ENCODE measurements around the gene SUV39H1. TPM values are rescaled to one million over a fixed set of nuclear protein-coding genes. Genes with fewer than 3 reads are reported as not detected.

SUV39H1 gene
- total and polyA plus RNA-seq, 2 of the 8 experiments (the other 6 are each of a cell fraction or from before 2014, with no cell fraction given): 14.8 to 27.8 TPM

DNA sequence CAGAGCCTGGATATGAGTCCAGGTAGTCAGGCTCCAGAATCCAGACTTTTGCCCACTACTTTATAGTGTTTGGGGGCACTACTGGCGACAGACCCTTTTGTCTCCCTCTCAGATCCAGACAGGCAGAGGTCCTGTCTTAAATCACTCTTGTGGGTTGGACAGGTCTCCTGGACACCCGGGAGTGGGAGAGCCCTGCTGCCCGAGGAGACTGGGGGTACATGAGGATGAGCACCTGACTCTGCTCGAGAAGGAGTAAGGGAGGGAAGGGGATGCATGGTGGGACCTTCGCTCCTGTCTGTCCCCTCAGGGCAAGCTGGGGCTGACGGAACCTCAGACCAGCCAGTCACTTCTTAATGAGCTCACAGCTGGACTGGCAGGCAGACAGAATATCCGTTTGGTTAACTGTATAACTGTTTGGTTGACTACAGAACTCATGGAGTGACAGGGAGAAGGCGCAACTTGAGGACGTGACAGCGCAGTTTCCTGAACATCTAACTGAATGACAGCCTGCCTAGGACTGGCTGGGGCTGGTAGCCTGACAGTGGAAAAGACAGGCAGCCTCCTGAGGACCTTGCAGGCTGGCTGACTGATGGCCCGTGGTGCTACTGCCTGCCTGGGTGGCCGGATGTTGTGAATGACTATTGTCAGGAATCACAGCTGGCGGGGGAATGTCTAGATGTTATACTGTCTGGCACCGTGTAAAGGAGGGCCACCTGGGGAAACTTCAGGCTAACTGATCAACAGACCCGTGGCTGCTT, 1.6 kb upstream of the SUV39H1 start:
- Histone ChIP-seq H3K14ac (ENCODE audit: insufficient read length) (no peak overlapping the region), H3K79me1 (ENCODE audit: low read depth, low read length) (no peaks in the 10 kb centered on the region), H3K4me2 (ENCODE audit: insufficient read depth in 1 of 2, low read depth in 2 of 2, low read length in 2 of 2) (peak overlapping the region in 1 of 2 experiments; percentile 82; a peak in 1 of 4 replicates), H3K9me3 (ENCODE audit: insufficient read depth in 2 of 2, low read depth in 1 of 2, low read length in 1 of 2) (no peaks in the 10 kb centered on the region), H3K36me3 (ENCODE audit: control insufficient read depth in 2 of 4, insufficient read depth in 4 of 4, low read length in 3 of 4) (peaks cover 0 to 11% (median 4%) of the 10 kb centered on the region in 4 experiments; a peak in 4 of 8 replicates), H4K20me1 (replicated peaks in 1 of 2; ENCODE audit: control insufficient read depth in 1 of 2, insufficient read depth in 2 of 2, low read length in 2 of 2) (no peaks in the 10 kb centered on the region), H2BK20ac (ENCODE audit: low read length) (no peak overlapping the region), H2BK120ac (replicated peaks; ENCODE audit: low read depth, low read length) (no peak overlapping the region), H3K23me2 (ENCODE audit: low read depth, low read length) (peaks cover 3% of the 10 kb centered on the region; the same call in 1 of the 2 replicates), H3K27ac (ENCODE audit: low read depth, low read length) (no peak overlapping the region), H3K18ac (ENCODE audit: extremely low read depth, low read length) (no peak overlapping the region), H3K27me3 (replicated peaks in 1 of 4; ENCODE audit: control insufficient read depth in 3 of 4, extremely low read depth in 1 of 4, insufficient read depth in 3 of 4, low read length in 3 of 4) (no peaks in the 10 kb centered on the region; a peak in 1 of 7 replicates), H4K91ac (replicated peaks; ENCODE audit: insufficient read length, low read length) (no peak overlapping the region), H2AFZ (ENCODE audit: low read length) (no peak overlapping the region), H4K5ac (ENCODE audit: insufficient read length, low read depth, low read length) (no peak overlapping the region), H3K79me2 (ENCODE audit: control insufficient read depth in 1 of 2, insufficient read depth in 2 of 2, low read length in 2 of 2) (no peaks in the 10 kb centered on the region; a peak in 1 of 4 replicates), H3K9ac (replicated peaks in 1 of 4; ENCODE audit: extremely low read depth in 1 of 4, low read depth in 3 of 4, low read length in 3 of 4) (no peak overlapping the region), H2BK5ac (ENCODE audit: low read depth, low read length) (no peak overlapping the region), H3K4me3 (ENCODE audit: extremely low read depth in 1 of 4, insufficient read depth in 2 of 4, low read depth in 3 of 4, low read length in 4 of 4) (no peak overlapping the region), H3K23ac (ENCODE audit: insufficient read length) (no peak overlapping the region), H2AK5ac (ENCODE audit: low read depth, low read length) (no peak overlapping the region), H3K4me1 (replicated peaks in 1 of 4; ENCODE audit: control insufficient read depth in 3 of 4, insufficient read depth in 4 of 4, low read length in 3 of 4) (peaks cover 0 to 19% (median 7%) of the 10 kb centered on the region in 4 experiments; a peak in 6 of 7 replicates), H2BK15ac (ENCODE audit: low read length) (no peak overlapping the region), H3K56ac (replicated peaks; ENCODE audit: insufficient read length, low read depth, low read length) (no peak overlapping the region), H4K8ac (ENCODE audit: extremely low read depth, insufficient read depth, low read length) (no peak overlapping the region; the same call in 1 of the 2 replicates), H3K4ac (replicated peaks; ENCODE audit: insufficient read length, low read depth, low read length) (no peak overlapping the region), H2BK12ac (ENCODE audit: low read depth, low read length) (no peak overlapping the region)
- 65% methylated on average over 12 of the region's 15 CpGs; no CpG with 5 or more reads in 1 of the 2 experiments for WGBS, 2 experiments (ENCODE audit: extremely low coverage in 1 of 2, insufficient coverage in 1 of 2, insufficient read length in 1 of 2, insufficient replicate concordance in 2 of 2, low coverage in 1 of 2, low lambda C conversion rate in 2 of 2, missing lambda C conversion rate in 1 of 2)
- POLR2A ChIA-PET (ENCODE audit: partially characterized antibody): interaction anchor here (1.0 to 2.8 kb wide), 2 partner anchors 18 to 22 kb away, joined by 3 to 16 read pairs; no protein-coding TSS in a partner anchor
- CTCF ChIA-PET (ENCODE audit: partially characterized antibody): interaction anchor here (0.9 kb wide), 1 partner anchor 107 kb away, joined by 3 read pairs; the partner anchor contains the start of gene HDAC6
- FAIRE-seq (no peak), DNase-seq (ENCODE audit: low read depth in 1 of 2, low spot score in 2 of 2) (no peak)
- TF ChIP-seq RNF2 (IDR thresholded peaks at IDR 0.05; ENCODE audit: borderline replicate concordance, low read depth, low read length, missing control alignments, poor library complexity, severe bottlenecking) (no peak), NRF1 (IDR thresholded peaks at IDR 0.05; ENCODE audit: low read depth, low read length) (no peak), POU5F1 (IDR thresholded peaks at IDR 0.05; ENCODE audit: low read depth, low read length) (no peak), CREB1 (IDR thresholded peaks at IDR 0.05) (no peak), BRCA1 (IDR thresholded peaks at IDR 0.05; ENCODE audit: low read depth, low read length) (no peak), BCL11A (IDR thresholded peaks at IDR 0.05; ENCODE audit: low read depth in 2 of 2, low read length in 2 of 2) (no peak), HDAC6 (IDR thresholded peaks at IDR 0.05; ENCODE audit: low read depth, low read length) (no peak), TEAD4 (IDR thresholded peaks at IDR 0.05; ENCODE audit: low read depth, low read length) (no peak)
- TF ChIP-seq, protein P1, sequence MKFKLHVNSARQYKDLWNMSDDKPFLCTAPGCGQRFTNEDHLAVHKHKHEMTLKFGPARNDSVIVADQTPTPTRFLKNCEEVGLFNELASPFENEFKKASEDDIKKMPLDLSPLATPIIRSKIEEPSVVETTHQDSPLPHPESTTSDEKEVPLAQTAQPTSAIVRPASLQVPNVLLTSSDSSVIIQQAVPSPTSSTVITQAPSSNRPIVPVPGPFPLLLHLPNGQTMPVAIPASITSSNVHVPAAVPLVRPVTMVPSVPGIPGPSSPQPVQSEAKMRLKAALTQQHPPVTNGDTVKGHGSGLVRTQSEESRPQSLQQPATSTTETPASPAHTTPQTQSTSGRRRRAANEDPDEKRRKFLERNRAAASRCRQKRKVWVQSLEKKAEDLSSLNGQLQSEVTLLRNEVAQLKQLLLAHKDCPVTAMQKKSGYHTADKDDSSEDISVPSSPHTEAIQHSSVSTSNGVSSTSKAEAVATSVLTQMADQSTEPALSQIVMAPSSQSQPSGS (IDR thresholded peaks at IDR 0.05; ENCODE audit: low read length): no peak
- TF ChIP-seq, protein P2, sequence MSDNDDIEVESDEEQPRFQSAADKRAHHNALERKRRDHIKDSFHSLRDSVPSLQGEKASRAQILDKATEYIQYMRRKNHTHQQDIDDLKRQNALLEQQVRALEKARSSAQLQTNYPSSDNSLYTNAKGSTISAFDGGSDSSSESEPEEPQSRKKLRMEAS (IDR thresholded peaks at IDR 0.05): no peak
